GM18511 (cell line): Measurements from ENCODE around the gene MEF2D.

ENCODE experiments used
- ATAC-seq: cut with Tn5 transposase; IDR thresholded peaks from one replicate; pipeline ENCODE4 v1.9.1; 2021; ENCODE audit warnings: mild to moderate bottlenecking, moderate library complexity; ENCODE audit not compliant: unreplicated experiment

The MEF2D gene

DNA sequence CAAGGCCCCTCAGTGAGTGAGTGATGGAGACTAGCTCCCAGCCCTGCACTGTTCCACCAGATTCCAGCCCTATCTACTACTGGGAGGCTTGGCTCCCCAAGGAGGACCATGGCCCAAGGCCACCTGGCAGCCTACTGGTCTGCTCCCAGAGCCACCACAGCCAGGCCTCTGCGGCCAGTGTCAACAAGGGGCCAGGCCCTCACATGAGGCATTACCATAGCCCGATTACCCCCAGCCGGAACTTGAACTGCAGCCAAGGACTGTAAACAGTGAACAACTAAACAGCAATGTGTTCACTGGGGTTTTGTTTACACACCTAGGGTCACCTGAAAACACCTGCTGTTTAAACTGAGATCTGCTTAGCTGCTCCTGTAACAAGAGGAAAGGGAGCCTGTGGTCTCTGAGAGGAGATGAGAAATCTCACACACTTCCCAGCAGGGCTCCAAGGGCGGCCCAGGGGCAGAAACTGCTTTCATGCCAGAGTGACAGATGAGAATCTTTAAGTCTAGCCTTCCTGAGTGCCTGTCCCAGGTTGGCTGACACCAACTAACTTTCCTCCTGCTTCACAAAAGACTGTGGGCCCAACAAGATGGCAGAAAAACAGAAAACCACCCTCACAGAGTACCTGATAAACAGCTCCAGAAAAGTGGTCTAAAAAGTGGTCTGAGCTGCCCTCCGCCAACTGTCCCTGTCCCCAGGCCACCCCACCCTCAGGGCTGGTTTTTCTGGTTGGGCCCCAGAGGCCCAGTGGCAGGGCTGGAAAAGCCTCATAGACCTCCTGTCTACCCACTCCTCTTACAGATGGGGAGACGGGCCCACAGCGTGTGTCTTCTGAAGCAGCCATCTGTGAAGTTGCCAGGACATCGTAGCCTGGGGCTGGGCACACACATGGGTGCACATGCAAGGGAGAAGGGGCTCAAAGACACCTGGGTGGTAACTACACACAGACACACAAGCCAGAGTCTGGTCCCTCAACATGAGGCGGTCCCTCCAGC lies 28.8 kb downstream of the MEF2D start:
- no peak for ATAC-seq

GRCh38 chr1:156470473-156470872 lies 30.1 kb downstream of the MEF2D start:
- no peak for ATAC-seq

DNA sequence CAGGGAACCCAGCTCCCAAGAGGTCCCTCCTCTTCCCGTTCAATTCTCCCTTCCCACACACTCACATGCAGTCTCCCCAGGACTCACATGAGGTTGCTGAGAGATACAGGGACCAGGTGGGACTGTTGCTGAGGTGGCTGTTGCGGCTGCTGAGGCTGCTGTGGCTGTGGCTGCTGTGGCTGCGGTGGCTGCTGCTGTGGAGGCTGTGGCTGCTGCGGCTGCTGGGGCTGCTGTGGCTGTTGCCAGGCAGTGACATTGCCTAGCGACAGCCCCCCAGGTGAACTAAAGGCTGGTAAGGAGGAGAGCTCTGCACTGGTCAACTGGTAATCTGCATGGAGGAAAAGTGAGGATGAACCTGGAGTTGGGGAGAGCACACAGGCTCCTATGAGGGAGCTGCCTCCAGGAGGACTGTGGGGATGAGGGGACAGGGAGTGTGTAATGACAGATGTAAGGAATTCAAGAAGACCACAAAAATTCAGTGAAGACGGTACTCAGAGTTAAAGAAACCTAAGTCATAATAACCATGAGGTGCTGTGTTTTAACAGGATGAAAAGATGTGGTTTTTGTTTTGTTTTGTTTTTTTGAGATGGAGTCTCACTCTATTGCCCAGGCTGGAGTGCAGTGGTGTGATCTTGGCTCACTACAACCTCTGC lies 31.8 kb downstream of the MEF2D start:
- no peak for ATAC-seq

GRCh38 chr1:156467906-156468305 lies 32.7 kb downstream of the MEF2D start:
- ATAC-seq = no peak

DNA sequence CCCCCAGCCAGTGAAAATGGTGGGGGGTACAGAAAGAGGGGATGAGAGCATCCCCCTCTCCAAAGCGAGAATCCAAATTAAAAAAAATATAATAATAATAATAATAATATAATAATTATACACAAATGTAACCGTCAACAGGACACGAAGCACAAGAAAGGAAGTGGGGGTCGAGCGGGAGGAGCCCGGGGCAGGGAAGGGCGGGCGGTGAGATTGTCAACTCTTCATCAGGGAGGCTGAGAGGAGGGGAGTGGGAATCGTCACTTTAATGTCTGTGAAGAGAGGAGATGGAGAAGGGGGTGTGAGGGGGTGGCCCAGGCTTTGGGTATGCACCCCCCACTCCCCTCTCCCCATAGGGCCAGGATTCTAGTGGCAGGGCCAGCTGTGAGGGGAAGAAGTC lies 33.2 kb downstream of the MEF2D start:
- no peak for ATAC-seq

DNA sequence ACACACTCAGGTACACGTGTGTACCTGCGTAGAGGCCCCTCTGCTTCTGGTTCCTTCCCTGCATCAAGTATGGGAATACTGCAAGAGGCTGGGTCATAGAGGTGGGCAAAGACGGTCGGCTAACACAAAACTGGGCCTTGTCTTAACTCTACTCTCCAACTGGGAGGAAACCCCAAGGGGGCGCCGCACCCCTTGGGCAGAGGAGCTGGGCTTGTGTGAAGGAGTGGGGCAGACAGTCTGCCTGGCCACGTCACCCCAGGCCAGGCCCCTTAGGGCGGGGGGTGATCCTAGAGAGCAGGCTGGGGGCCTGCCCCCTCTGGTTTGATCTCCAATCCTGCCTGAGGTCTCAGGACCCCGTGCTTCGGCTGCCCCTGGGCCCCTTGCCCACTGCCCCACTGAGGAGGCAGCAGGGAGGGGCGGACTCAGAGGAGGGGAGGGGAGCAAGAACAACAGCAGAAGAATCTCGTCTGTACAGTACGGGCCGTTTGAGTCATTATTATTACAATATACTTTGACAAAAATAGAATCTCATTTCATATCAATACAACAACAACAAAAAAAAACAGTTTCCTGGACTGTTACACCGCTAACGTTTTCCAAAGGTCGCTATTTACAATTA lies 34.7 kb downstream of the MEF2D start:
- no peak for ATAC-seq

- no peak for ATAC-seq
Observed at GRCh38 chr1:156464825-156465452, 35.6 kb downstream of the MEF2D start.

DNA sequence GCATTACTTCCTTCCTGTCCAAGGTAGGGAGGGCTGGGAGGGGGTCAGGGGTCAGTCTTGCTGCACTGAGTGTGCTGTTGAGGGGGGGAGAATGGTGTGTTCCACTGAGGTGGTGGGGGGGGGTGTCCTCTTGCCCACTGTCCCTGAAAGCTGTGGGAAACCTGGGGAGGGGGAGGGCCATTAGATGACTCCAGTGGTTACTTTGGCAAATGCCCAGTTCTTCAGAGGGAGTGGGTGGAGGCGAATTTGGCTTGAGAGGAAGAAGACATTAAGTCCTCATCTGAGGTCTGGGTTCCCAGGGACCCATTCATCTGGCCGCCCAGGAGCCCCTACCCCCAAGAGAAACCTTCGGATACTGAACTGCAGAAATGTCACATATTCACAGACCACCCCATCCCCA lies 36.2 kb downstream of the MEF2D start:
- ATAC-seq = no peak

DNA sequence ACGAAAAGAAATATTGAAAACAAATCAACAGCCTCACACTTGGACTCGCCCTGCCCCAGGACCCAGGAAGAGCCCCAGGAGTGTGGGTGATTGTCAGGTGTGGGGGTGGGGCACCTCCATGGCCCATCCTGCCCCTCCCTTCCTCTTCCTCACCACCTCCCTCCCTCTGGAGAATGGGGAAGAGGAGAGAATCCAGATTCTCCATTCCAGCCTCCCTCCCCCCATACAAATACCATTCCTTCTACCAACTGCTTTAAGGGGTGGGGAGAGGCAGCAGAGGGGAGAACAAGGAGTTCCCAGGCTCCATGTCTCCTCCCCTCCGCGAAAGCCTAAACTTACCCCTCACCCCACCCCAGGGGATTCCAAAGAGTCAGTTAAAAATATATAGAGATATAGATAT lies 36.7 kb downstream of the MEF2D start:
- ATAC-seq = no peak

- no peak for ATAC-seq
Observed at GRCh38 chr1:156462954-156463795, 37.4 kb downstream of the MEF2D start.

DNA sequence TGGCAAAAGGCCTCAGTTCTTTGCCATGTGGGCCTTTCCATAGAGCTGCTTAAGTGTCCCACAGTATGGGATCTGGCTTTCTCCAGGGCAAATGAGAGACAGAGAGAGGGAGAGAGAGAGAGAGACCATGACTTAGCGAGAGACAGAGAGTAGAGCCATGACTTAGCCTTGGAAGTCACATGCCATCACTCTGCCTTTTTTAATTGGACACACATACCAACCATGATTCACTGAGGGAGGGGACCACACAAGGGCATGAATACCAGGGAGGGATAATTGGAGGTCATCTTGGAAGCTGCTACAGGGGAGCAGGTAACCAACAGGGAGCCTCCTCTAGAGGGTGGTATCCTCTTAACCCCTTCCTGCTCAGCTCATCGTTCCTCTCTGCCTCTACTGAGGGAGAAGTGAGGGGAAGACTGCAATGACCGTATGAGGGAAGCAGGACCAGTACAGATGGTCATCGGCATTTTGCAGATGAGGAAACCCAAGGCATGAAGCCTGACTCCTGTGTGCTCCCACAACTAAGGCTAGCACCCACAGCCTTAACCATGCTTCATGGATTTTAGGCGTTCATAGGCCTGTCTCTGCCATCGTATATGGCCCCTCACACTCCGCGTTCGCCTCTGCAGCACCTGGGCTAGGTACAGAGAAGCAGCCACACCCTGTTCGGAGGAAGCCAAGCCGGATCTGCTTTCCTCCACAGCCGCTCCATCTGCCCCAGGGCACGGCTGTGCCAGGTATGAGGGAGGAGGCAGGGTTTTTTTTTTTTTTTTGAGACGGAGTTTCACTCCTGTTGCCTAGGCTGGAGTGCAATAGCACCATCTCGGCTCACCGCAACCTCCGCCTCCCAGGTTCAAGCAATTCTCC lies 38.6 kb downstream of the MEF2D start:
- no peak for ATAC-seq

- no peak for ATAC-seq
Observed at GRCh38 chr1:156461109-156461508, 39.5 kb downstream of the MEF2D start.

DNA sequence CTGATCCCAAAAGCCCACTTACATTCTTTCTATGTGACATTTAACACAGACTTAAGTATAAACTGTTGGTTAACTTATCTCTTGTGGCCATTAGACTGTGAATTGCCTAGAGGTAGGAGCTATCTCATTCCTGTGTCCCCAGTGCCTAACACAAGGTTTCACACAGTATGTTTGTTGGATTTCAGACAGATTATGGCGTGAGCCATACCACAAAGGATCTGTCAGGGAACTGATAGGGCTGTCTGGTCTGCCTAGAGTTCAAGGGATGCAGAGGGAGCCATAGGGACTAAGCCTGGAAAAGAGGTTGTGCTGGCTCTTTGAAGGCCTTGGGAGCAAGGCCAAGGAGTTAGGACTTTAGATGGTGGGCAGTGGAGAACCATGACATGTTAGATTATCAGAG lies 40.0 kb downstream of the MEF2D start:
- no peak for ATAC-seq

DNA sequence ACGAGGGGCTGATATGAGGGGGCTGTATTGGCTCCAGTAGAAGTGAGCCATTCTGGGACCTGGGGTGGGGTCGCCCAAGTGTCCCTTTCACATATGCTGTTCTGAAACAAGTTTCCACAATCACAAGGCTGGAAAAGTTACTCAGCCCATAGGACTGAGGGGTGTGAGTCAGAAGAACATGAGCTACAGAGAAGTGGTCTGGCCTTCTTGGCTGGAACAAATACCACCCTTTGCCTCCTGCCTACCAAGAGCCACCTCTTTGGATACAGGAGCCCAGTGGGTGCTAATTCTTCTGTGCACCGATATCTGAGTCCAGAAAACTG lies 42.4 kb downstream of the MEF2D start:
- no peak for ATAC-seq

DNA sequence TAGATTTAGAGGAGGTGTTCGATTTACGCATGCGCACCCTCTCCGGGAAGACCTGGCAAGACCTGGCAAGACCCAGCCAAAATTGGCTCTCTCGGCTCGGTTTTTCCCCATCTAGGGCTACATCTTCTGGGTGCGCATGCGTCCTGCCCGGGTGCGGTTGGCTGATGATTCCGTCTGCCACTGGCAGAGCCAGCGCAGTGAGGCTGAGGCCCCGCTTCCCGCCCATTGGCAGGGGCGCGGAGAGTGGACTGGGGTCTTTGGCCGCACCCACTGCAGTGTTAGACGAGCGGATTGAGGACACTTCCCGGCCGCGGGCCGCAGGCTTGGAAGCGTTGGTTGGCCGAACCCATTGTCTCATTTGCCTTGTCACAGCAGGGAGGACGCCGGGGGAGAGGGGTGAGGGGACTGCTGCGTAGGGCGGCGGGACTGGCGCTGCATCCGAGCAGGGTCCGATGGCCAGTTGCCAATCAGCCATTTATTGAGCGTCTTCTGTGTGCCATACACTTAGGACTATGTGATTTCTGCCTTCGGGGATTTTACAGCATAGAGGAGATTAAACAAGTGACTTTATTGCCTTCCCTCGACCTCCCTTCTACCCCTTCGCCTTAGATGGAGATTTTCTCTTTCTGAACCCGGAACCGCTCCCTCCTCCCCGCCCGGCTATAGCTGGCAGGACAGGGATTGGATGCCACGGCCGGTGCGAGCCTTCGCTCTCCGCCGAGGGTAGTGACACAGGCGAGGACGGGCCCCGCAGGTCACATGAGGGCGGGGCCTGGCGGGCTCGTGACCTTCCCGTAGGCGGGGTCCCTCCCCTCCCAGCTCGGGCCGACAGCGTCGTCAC lies 43.7 kb downstream of the MEF2D start:
- ATAC-seq = peak; percentile 87

DNA sequence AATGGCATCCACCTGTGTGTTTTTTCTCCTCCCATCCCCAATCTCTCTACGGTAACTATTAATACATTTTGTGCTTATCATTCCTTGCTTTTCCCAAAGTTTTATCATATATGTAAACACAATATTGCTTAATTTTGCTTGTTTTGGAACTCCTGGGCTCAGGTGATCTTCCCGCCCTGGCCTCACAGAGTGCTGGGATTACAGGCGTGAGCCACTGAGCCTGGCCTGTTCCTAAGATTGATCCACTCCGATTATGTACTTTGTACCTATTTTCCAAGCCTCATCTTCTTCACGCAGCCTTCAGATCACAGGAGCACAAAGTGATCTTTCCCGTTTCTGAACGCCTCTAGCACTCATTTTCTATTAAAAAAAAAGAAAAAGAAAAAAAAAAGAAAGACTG lies 45.2 kb downstream of the MEF2D start:
- ATAC-seq = no peak

DNA sequence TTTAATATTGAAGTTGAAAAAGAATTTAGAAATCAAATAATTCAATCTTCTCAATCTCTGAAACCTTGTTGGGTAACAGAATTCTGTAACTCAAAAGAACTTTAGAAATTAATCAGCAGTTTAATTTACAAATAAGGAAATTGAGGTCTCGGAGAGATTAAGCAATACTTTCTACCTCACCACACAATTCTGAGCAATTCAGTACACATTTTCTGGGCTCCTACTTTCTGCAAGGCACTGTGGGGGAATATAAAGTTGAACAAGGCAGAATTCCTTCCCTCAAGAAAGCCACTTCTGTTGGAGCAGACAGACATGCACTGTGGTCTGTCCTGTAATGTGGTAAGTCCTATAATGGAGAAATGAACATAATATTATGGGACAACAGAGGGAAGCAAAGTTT lies 47.7 kb downstream of the MEF2D start:
- no peak for ATAC-seq

DNA sequence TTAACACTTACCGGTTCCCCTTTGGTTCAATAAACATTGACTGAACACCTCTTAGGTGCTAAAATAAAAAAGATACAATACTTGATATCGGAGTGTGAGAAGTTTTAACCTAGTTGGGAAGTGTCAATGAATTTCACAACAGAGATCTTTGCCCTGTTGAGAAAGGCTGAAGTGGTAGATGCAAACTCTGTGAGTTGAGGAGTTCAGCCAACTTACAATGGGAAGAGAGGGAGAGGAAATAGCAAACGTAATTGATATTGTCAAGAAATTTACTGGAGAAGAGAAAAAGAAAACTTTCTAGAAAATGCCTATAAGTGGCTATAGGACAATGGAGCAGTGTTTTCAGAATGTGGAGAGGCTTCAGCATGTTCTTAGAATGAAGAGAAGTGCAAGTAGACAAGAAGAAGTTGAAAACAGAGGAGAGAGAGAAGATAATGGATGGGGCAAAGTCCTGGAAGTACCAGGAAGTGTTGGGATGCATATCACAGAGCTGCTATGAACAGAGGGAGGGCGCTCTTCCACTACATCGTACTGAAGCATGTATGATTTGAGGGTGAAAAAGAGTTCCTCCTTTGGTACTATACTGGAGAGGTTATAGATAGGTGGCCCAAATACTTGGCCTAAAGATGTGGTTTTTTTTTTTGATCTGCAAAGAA lies 48.9 kb downstream of the MEF2D start:
- ATAC-seq = no peak
